Measurements from ENCODE around the gene MFAP3L.
A peak's percentile ranks its signal among the peaks of the same experiment; 100 is the strongest.
"Not testable (repeated sequence)": the region's sequence is repeated elsewhere in the genome, so short reads cannot be mapped to it uniquely, and the experiment has no call there.

The MFAP3L gene

DNA sequence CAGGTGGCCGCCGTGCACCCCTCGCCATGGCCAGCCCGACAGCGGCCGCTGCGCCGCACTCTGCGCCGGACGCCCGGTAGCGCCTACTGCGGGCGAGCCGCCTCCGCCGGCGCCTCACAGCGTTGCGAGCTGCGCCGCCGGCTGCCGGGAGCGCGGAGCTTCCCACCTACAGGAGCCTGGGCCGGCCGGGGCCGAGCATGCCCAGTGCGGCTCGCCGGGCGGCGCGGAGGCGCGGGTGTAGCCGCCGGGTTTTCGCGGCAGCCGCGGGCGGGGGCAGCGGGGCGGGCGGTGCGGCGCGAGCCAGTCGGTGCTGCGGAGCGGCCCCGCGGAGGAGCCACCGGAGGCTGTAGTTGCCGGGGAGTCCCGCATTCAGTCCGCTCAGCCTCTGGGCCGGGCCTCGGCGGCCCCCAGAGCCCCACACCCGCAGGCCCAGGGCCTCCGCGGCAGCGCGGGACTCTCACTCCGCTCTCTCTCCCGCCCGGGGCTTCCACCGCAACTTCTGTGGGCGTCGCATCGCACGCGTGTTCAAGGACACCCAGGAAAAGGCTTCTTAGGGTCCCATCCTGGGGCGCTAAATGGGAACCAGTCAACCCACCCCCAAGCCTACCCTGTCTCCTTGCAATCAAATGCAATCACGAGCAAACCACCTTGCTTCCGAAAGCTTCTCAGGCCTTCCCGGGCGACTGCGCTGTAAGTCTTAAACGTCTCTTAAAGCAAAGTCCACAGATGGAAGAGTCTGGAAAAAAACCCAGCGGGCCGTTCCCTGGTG lies at the start of gene MFAP3L:
Gene MFAP3L (minus strand): TSS at position 143 of the 769 bp plus-strand sequence. CDS start 20,518 bp downstream, outside the sequence.
- peak; percentile 87 for DNase-seq

DNA sequence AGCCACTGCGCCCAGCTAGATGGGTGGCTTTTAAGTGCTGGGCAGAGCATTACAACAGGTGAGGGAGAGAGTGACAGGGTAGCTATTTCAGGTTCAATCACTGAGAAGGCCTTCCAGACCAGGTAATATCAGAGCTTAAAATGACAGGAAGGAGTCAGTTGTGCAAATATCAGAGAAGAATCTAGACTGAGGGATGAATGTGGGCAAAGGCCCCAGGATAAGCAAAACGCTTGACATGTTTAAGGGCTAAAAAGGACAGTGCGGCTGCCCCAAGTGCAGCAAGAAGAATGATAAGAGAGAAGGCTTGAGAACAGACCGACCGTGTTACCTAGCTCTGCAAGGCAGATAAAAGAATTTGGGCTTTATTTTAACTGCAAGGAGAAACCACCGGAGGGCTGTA lies 45.0 kb upstream of the MFAP3L start:
- no peak for DNase-seq

DNA sequence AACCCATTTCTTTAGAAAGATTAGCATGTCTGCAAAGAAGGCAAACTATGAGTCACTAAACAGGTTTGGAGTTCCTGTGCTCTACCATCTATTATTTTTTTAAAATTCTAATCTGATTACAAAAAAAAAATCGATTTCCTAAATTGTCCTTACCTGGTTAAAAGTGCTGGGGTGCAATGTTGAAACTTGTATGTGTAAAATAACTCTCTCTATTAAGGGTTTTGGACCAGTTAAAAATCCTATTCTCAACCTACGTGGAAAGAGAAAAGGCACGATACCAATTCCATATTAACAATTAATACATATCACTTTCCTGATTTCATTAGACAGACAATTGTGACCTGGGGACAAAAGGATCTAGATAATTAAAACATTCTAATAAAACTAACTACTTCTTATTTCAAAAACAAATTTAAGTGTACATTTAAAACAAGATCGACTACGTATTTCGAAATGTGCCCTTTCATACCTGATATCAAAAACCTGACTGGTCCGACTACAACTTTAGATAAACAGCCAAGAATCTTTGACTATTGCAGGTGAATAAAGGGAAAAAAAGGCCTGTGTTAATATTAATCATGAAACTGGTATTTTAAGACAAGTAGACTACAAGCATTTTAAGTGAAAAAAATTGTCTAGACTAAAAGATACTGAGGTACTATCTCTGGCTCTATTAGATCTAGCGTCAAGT lies 42.4 kb upstream of the MFAP3L start:
- DNase-seq: no peak

DNA sequence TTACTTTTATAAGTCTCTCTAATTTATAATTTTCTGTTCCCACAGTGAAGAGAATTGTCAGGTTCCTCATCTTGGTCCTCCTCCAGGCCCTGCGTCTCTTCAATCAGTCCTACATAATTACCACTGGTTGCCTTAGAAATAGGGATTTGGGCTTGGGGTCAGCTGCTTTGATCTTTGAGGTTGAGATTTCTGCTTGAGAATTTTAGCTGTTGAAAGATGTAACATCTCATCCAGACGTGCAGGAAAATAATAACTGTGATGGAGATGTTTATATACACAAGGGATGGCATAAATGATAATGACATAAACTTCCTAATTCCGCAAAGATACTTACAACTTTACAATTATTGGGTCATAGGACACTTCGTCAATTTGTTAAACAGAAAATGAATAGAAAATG lies 33.2 kb upstream of the MFAP3L start:
- DNase-seq: no peak

DNA sequence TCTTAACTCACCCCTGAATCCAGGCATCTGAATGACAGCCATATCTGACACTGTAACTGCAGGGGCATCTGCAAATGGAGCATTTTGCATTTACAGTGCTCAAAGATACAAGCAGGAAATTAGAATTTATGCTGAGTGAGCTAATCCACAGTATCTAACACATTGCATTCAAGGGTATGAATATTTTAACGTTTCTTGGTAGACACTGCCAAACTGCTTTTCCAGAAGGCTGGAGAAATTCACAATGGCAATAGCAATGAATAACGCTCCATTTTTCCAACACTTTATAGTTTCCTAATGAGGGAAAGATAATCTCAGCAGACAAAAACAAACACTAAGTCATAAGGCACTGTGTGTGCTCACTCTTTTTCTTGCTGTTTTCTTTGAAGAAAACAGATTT lies 32.6 kb upstream of the MFAP3L start:
- no peak for DNase-seq

DNA sequence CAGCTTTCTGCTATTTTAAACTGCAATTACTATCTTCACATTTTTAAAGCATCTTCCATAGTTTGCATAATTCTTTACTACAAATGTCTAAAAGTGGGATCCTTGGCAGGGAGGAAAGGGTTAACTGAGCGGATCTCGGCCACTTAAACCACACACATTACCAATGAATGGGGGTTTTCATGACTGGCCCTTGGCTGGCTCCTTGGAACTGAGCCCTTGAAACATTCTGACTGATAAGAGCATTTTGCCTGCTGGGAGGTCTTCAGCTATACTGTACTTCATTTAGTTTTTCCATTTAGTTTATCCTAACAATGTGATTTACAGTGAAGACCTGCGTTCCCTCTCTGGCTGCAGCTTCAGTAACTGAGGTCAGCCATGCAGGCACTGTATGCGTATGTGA lies 31.7 kb upstream of the MFAP3L start:
- no peak for DNase-seq

DNA sequence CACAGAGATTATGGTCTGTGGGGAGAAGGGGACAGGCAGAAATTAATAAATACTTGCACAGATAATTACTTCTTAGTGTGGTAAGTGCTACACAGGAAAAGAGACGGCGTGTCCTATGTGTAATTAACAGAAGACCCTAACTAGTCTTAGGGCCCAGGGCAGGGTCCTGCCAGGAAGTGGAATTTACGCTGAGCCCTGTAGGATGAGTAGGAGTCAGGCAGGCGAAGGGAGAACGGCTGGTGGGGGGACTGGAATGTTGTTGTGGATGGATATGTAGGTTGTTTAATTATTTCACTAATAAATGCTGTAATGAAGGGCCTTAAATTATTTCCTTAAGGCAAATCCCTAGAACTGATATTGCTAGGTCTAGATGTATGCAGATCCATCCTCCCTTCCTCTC lies 26.7 kb upstream of the MFAP3L start:
- no peak for DNase-seq

DNA sequence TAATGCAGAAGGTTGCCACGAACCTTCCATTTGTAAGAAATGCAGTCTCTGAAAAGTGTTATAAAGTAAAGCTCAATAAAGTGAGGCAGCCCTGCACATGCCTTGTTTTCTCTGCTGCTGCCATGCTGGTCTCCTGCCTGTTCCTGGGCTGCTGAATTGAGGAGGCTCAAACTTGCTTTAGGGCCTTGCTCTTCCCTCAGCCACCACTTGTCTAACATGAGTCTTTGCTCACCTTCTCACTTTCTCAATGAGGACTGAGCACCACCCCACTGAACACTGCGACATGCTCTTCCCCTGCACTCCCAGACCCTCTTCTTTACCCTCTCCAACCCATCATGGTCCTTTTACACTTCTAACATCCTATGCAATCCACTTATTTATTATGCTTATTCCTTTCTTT lies 25.2 kb upstream of the MFAP3L start:
- no peak for DNase-seq

DNA sequence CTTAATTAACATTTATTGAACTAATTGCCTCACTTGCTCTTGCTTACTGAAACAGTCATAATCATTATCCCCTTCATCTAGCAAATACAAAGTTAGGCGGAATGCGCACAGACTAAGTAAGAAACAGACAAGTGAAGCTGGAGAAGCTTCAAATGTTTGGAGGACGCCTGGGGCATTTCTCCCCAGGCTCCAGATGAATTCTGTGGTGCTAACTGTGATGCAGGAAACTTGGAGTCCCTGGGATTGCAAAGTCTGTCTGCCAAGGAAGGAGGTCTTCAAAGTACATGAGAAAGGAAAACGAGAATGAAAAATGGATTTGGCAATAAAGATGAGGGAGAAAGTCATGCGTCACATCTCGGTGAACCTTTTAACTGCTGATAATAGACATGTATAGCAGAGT lies 23.6 kb upstream of the MFAP3L start:
- DNase-seq: no peak

DNA sequence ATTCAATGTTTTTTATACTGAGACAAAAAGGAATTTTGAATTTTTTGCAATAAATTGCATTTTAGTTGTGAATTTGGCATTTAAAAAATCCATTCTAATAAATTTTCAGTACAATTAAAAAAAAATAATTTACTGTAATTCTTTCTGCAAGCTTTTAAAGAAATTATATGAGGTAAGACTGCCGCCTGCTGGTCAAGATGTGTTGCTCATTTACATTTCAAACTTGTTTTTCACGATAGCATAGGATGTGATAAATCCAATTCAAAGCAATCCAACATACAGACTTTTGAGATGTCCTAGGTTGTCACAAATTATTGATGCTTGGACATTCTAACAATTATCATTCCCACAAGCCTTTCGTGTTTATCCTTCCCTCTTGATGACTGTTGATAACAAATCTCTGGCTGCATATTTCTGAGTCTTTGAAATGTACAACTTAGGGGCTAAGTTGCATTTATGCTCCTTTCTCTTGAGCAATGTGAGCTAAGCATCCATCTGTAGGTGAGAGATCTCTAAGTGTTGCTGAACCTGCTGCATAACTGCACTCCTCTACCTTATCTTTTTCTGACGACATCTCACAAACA lies 21.7 kb upstream of the MFAP3L start:
- peak; percentile 44 to 67 for DNase-seq

DNA sequence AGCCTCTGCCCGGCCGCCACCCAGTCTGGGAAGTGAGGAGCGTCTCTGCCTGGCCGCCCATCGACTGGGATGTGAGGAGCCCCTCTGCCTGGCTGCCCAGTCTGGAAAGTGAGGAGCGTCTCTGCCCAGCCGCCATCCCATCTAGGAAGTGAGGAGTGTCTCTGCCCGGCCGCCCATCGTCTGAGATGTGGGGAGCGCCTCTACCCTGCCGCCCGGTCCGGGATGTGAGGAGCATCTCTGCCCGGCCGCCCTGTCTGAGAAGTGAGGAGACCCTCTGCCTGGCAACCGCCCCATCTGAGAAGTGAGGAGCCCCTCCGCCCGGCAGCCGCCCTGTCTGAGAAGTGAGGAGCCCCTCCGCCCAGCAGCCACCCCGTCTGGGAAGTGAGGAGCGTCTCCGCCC lies 20.0 kb upstream of the MFAP3L start:
- not testable (repeated sequence) for DNase-seq

DNA sequence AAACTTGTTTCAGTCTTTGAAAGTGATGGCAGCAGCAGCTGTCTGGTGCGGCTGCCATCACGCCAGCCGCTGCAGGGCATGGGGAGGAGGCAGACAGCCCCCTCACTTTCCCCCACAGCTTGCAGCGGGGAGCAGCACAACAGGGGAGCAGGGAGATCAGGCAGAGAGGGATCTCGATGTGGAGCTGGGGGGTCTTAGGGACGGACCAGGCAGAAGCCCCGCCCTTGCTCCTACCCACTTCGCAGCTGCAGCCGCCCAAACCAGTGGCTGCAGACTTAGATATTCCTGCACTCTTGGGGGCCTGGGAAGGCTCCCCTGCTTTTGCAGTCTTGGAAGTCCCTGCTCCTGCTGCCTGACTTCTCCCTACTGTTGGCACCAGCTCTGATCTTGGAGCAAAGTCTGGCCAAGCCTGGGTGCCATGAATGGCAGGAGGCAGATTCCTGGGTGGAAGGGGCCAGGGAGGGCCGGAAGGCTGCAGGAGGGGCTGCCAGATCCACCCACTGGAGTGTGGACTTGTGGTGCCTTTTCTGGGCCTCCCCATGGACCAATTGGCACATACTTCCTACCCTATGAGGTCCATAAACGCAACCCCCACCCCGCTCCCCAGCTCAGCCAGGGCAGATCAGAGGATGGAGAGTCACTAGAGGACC lies 14.0 kb upstream of the MFAP3L start:
- DNase-seq: no peak

DNA sequence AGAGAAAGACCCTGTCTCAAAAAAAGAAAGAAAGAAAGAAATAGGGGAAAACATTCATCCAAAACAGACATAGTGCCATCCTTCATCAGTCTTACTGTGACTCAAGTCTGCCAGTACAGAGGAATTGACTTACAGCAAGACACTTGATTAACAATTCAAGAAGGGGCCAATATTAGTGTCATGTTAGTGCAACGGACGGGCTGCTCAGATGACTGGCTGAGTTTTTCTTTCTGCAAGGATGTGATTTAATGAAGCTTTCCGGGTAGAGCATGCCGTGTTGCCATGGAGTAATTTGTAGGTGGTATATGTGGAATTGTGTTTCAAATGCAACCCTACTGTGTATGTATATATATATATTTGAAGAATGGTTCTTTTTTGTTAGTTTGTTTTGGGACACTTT lies 12.6 kb upstream of the MFAP3L start:
- DNase-seq: no peak

DNA sequence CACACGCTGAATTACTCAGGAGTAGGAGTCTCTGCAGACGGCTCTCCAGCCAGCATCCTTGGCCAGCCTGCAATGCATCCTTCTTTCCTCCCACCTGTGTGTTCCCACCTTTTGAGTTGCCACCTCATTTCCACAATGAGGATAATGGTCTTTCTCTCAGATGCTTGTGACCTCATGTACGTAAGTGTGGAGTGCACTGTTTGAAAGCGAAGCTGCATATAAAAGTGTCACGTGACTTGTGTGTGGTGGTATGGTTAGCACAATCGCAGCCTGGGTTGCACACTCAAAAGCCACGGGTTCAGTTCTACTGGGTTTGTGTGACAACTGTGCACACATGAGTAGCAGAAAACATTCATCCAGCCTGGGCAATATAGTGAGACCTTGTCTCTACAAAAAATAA lies 12.0 kb upstream of the MFAP3L start:
- no peak for DNase-seq

DNA sequence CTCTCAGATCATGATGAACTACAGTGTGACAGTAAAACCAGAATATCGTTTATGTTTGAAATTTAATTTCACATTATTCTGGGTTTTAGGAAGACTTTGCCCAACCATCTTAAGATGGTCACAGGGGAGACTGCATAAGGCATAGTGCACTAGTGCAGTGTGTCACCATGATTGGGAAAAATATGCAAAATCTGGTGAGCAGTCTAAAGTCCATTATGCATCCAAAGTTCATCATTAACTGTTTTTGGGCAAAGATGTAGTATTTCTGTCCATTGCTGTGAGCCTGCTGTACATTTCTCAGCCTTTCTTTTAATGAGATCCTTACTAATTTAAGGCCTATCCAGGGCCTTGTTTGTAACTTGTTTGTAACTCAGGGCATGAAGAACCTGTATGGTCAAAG lies 11.3 kb upstream of the MFAP3L start:
- DNase-seq: no peak

DNA sequence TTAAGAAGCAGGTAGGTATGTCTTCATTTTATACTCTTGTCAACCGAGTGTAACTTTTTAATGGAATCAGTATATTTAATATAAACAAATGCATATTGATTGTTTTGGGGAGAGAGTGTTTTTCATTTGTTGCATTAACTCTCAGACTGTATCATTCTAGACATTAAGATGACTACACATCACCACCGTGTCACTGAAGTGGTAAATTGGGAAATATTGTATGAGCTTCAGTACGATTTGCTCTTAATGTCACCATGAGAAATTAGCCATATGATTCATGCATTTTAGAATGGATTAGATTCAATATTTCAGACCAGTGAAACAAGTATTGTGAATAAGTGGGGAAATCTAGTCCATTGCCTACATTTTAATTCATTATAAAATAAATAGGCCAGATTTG lies 9.7 kb upstream of the MFAP3L start:
- DNase-seq: no peak

DNA sequence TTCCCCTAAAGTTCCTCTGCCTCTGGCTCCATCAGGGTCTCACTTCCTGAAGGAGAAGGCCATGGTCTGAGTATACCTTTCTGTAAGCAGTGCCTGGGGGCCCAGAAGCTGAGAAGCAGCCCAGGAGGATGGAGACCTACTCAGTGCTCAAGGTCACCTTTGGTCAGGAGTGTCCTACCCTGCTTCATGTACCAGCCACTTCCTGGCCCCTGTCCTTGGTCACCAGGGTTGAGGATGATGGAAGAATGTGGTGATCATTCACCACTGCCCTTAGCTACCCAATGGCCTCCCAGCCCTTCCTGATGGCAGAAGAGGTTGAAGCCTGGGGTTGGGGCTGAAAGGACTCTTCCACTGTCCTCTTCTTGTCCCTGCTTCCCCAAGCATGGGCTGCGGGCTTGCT lies 9.0 kb upstream of the MFAP3L start:
- DNase-seq: no peak

DNA sequence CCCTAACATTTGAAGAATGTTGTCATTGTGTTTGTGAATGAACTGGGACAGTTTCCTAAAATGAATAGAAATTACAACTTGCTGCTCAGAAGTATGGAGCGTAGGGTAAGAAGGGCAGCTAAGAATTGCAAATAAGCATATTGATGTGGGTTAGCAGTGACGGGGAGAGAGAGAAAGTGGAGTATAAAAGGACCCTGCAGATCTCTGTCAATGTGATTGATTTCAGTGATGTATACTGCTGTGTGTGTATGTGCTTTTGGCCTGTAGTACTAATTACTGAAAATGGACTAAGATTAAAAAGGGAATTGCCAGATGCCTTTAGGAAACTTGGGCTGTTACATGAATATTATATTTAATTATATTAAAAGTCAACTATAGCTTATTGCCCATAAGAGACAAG lies 7.8 kb upstream of the MFAP3L start:
- no peak for DNase-seq

DNA sequence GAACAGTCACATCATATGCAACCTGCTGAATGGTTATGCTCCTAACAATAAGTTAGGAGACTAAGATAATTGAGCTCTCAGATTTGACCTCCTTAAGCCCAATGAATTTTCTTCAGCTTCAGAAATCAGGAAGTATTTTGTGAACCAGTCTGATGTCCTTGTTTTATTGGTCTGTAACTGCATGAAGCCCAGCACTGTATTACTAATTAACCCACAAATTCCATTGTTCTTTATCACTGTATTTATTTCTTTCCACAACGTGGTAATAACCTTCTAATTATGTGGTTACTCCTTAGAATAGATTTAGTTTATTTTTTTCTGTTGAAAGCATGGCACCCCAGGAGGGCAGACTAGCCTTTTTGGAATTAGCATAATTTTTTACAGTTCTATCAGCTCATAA lies 3.9 kb upstream of the MFAP3L start:
- DNase-seq: no peak

DNA sequence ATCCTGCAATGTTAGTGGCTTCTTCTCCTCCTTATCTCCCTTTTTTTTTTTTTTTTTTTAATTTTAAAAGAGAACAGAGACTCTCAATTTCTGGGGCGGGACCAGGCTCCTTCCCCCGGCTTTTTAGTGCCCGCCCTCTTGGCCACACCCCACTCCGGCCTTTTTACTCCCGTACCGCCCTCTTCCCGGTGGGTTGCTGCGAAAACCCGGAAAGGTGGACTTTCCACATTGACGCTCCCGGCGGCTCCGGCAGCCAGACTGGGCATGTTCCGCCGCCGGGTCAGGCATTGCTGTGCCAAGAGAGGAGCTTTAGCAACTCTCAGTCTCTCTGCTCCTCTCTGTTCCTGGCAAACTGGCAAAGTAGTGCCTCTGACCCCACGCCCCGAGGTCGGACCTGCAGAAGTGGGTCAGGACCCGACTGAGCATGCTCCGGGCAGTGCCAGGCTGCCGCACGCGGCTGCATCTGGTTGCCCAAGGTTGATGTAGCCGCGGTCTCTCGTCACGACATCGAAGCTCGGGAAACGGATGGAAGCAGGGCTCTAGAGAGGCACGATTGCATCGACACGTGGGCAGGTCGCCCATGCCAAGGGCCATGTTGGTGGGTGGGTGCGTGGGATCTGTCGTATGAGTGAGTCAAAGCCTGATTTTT lies 1.1 kb upstream of the MFAP3L start:
- DNase-seq: peak; percentile 88 to 93

DNA sequence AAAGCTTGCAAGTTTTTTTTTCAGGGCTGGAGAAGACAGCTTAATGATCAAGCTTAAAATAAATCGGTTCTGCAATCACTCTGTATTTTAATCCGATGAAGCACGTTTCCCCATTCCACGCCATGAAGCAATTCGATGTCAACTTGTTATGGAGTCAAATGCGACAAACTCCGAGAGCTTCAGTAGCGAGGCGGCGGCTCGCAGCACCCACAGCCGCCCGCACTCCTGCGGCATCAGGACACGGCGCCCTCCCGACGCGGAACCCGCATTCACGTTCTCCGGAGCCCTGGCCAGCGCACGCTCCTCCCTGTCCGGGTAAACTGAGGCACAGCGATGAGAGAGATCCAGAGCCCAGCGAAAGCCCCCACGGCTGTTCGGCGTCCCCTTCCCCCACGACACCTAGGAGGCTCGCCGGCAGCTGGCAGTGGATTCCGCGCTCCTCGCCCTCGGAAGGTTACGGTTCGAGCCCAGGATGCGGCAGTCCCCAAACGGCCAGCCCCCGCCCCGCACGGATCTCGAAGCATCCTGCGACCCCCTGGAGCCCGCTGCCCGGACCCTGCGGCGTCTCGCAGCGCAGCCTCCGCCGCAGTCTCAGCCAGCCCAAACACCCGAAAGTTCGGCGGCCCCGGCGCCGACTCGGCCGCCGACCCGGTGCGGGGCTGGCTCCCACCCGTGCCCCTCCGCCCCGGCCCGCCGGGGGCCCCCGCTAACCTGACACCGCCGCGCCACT lies 507 bp downstream of the MFAP3L start:
- DNase-seq: peak in 1 of 2 donors; percentile 4

DNA sequence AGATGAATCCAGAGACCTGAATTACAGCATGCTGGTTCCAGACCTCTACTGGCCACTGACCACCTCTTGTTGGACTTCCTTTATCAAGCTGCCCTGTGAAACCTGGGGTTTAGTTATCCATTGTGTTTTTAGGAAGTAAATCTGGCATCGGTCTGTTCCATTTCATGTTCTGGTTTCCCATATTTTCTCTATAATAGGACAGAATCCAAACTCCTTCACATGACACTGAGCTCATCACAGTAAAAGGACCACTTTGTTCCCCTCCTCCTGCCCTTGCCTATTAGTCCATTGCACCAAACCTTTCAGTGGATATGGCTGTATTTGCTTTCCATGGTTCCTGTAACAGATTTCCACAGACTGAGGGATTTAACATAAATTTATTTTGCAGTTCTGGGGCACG lies 4.0 kb downstream of the MFAP3L start:
- DNase-seq: no peak

DNA sequence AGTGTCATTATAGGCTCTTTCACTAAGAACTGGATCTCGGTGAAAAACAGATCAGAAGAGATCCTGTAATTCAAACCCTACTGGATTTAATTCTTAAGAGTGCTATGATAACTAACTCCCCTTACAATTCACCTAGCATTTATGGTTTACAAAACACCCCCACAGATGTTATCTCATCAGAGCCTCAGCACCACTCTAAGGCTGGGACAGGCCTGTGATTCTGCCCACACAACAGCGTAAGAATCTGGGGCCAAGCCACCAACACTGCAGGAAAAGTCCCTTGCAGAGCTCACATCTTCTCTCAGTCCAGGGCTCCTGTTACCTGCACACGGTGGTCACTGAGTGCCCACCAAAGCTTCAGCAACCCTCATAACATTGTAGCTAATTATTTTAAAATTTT lies 8.9 kb downstream of the MFAP3L start:
- DNase-seq: no peak

Data from CD4-positive, alpha-beta T cell treated with Interleukin-1 beta for 1 hour (primary cell).